C4-2B (cell line): Measurements from ENCODE around the gene SLC27A1.

ENCODE experiments used
- CTCF ChIP-seq: fragments of 450-650 bp; conservative IDR thresholded peaks from 2 replicates; pipeline ENCODE4 v1.5.1; 2017; ENCODE audit warnings: mild to moderate bottlenecking
- ZFX ChIP-seq: fragments of 450-650 bp; IDR thresholded peaks from 2 replicates; pipeline ENCODE4 v1.6.1; 2017

GRCh38 chr19:17530586-17530985 is 60.3 kb downstream of the SLC27A1 start:
- TF ChIP-seq CTCF = no peak
- TF ChIP-seq ZFX = no peak
